ENCODE measurements around the gene PTGES2.
"Not testable (repeated sequence)": the region's sequence is repeated elsewhere in the genome, so short reads cannot be mapped to it uniquely, and the experiment has no call there.

PTGES2 gene

GRCh38 chr9:128078504-128079434 is 48.8 kb downstream of the PTGES2 start:
- FAIRE-seq (no peak), DNase-seq (ENCODE audit: insufficient read length, low spot score) (no peak)
- TF ChIP-seq SPI1 (IDR thresholded peaks at IDR 0.05; ENCODE audit: low read depth, low read length): peak; percentile 51; the same call in 1 of the 2 replicates
- no peak for TF ChIP-seq POLR2A (IDR thresholded peaks at IDR 0.05; ENCODE audit: low read depth, low read length)

DNA sequence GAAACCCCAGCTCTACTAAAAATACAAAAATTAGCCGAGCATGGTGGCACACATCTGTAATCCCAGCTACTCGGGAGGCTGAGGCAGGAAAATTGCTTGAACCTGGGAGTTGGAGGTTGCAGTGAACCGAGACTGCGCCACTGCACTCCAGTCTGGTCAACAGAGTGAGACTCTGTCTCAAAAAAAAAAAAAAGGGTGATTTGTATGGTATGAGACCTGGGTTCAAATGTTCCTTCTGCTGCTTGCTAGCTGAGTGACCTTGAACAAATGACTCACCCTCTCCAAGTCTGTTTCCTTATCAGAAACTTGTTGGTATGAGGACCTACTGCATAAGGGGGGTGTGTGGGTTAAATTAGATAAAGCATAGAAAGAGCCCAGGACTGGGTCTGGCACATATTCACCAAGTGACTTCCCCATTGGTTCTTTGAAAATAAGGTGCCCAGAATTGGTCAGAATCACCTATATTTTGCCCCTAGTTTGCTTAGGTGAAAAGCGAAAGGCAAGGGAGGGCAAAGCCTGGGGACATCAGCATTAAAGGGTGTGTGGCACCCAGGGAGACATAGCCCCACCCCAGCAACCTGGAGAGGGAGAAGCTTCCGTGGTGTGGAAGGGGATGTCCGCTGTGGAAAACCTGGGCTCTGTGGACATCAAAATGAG is 49.6 kb downstream of the PTGES2 start:
- FAIRE-seq (no peak), DNase-seq (ENCODE audit: insufficient read length, low spot score) (no peak)
- TF ChIP-seq POU2F2 (IDR thresholded peaks at IDR 0.05; ENCODE audit: low read depth, low read length) (no peak), POLR2A (IDR thresholded peaks at IDR 0.05; ENCODE audit: low read depth, low read length) (no peak), SPI1 (IDR thresholded peaks at IDR 0.05; ENCODE audit: low read depth, low read length) (no peak), TAF1 (IDR thresholded peaks at IDR 0.05; ENCODE audit: low read depth, low read length) (no peak), POLR2AphosphoS5 (IDR thresholded peaks at IDR 0.05; ENCODE audit: low read depth, low read length) (no peak), PAX5 (IDR thresholded peaks at IDR 0.05; ENCODE audit: insufficient read depth, low read length, severe bottlenecking) (no peak)

- DNase-seq (ENCODE audit: insufficient read length, low spot score): no peak
- FAIRE-seq: no peak
- no peak for TF ChIP-seq TAF1 (IDR thresholded peaks at IDR 0.05; ENCODE audit: low read depth, low read length)
- no peak for TF ChIP-seq POU2F2 (IDR thresholded peaks at IDR 0.05; ENCODE audit: low read depth, low read length)
Observed at GRCh38 chr9:128073253-128073886, 54.2 kb downstream of the PTGES2 start.

GRCh38 chr9:128072144-128073021 is 55.1 kb downstream of the PTGES2 start:
- TF ChIP-seq POLR2A (IDR thresholded peaks at IDR 0.05; ENCODE audit: low read depth, low read length) (no peak), PAX5 (IDR thresholded peaks at IDR 0.05; ENCODE audit: insufficient read depth, low read length, severe bottlenecking) (no peak), POU2F2 (IDR thresholded peaks at IDR 0.05; ENCODE audit: low read depth, low read length) (no peak), POLR2AphosphoS5 (IDR thresholded peaks at IDR 0.05; ENCODE audit: low read depth, low read length) (no peak), SPI1 (IDR thresholded peaks at IDR 0.05; ENCODE audit: low read depth, low read length) (peak; percentile 61), TAF1 (IDR thresholded peaks at IDR 0.05; ENCODE audit: low read depth, low read length) (0 out of 2 replicates have a peak, but pooled peaks have one; percentile 8)
- FAIRE-seq: peak; percentile 31
- no peak for DNase-seq (ENCODE audit: insufficient read length, low spot score)

DNA sequence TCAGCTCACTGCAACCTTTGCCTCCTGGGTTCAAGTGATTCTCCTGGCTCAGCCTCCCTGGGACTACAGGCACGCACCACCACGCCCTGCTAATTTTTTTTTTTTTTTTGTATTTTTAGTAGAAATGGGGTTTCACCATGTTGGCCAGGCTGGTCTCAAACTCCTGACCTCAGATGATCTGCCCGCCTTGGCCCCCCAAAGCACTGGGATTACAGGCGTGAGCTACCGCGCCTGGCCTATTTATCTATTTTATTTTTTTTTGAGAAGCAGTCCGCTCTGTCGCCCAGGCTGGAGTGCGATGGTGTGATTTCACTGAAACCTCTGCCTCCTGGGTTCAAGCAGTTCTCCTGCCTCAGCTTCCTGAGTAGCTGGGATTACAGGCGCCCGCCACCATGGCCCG is 56.1 kb downstream of the PTGES2 start:
- DNase-seq (ENCODE audit: insufficient read length, low spot score); FAIRE-seq: not testable (repeated sequence)

DNA sequence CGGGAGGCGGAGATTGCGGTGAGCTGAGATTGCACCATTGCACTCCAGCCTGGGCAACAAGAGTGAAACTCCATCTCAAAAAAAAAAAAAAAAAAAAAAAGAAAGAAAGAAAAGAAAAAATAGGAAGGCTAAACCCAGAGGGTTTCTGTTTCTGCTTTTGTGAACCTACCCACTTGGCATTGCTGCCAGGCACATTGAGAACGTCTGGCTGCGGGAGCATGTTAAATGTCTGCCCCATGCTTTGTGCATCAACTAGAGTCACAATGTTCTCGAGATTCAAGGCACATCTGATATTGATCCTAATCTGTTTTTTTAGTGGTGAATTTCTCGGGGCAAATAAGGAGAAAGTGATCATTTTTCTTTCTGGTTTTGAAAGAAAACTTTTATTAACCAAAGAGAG is 56.7 kb downstream of the PTGES2 start:
- TF ChIP-seq POLR2A (IDR thresholded peaks at IDR 0.05; ENCODE audit: low read depth, low read length) (no peak), TAF1 (IDR thresholded peaks at IDR 0.05; ENCODE audit: low read depth, low read length) (no peak), POU2F2 (IDR thresholded peaks at IDR 0.05; ENCODE audit: low read depth, low read length) (no peak), SPI1 (IDR thresholded peaks at IDR 0.05; ENCODE audit: low read depth, low read length) (no peak), POLR2AphosphoS5 (IDR thresholded peaks at IDR 0.05; ENCODE audit: low read depth, low read length) (no peak), PAX5 (IDR thresholded peaks at IDR 0.05; ENCODE audit: insufficient read depth, low read length, severe bottlenecking) (no peak)
- FAIRE-seq: no peak
- DNase-seq (ENCODE audit: insufficient read length, low spot score): no peak
